NCI-H2196 treated with DMSO at 0.1 percent for 48 hours (cell line): ENCODE data around the gene HDAC6.

Experiments
- DNase-seq: peaks from one replicate; lab custom pipeline; 2025; ENCODE audit not compliant: unreplicated experiment; lab: John Stamatoyannopoulos, UW

HDAC6 gene

GRCh38 chrX:48801280-48802088, at the start of gene HDAC6:
TSS of gene HDAC6 (plus strand) at chrX:48802067. CDS start at chrX:48802693, 626 bp downstream.
- peak; percentile 96 for DNase-seq

- DNase-seq = no peak
Observed at GRCh38 chrX:48752498-48752897, 49.4 kb upstream of the HDAC6 start.

- no peak for DNase-seq
Observed at GRCh38 chrX:48753708-48754228, 48.1 kb upstream of the HDAC6 start.

- DNase-seq = no peak
Observed at GRCh38 chrX:48754238-48754637, 47.6 kb upstream of the HDAC6 start.

- peak; percentile 30 for DNase-seq
Observed at GRCh38 chrX:48761674-48762471, 40.0 kb upstream of the HDAC6 start, which contains the start of gene GLOD5. TSS of gene GLOD5 (plus strand) at chrX:48761747. CDS start at chrX:48761791, 44 bp downstream.

GRCh38 chrX:48769230-48769629, 32.6 kb upstream of the HDAC6 start:
- DNase-seq = no peak

- no peak for DNase-seq
Observed at GRCh38 chrX:48770296-48770695, 31.6 kb upstream of the HDAC6 start.

GRCh38 chrX:48772602-48773001, 29.3 kb upstream of the HDAC6 start:
- no peak for DNase-seq

- no peak for DNase-seq
Observed at GRCh38 chrX:48776818-48777439, 24.9 kb upstream of the HDAC6 start.

GRCh38 chrX:48779399-48779798, 22.5 kb upstream of the HDAC6 start:
- DNase-seq = no peak

GRCh38 chrX:48781705-48782104, 20.2 kb upstream of the HDAC6 start:
- DNase-seq = no peak

GRCh38 chrX:48782216-48782615, 19.7 kb upstream of the HDAC6 start:
- no peak for DNase-seq

- no peak for DNase-seq
Observed at GRCh38 chrX:48782795-48783194, 19.1 kb upstream of the HDAC6 start.

GRCh38 chrX:48784726-48785125, 17.1 kb upstream of the HDAC6 start:
- DNase-seq = no peak

GRCh38 chrX:48785186-48785539, 16.7 kb upstream of the HDAC6 start:
- no peak for DNase-seq

GRCh38 chrX:48785540-48786214, 16.2 kb upstream of the HDAC6 start:
- DNase-seq = no peak

- DNase-seq = no peak
Observed at GRCh38 chrX:48786341-48786800, 15.5 kb upstream of the HDAC6 start, which contains the start of gene GATA1. TSS of gene GATA1 (plus strand) at chrX:48786590. CDS start at chrX:48791110, 4,520 bp downstream.

- no peak for DNase-seq
Observed at GRCh38 chrX:48786825-48787504, 14.9 kb upstream of the HDAC6 start.

- no peak for DNase-seq
Observed at GRCh38 chrX:48787505-48788443, 14.1 kb upstream of the HDAC6 start.
